ENCODE results near the gene ARHGEF28. TPM values are rescaled to one million over a fixed set of nuclear protein-coding genes. Genes with fewer than 3 reads are reported as not detected.

The ARHGEF28 gene
- polyA plus RNA-seq, 3 donors, result not detected

DNA sequence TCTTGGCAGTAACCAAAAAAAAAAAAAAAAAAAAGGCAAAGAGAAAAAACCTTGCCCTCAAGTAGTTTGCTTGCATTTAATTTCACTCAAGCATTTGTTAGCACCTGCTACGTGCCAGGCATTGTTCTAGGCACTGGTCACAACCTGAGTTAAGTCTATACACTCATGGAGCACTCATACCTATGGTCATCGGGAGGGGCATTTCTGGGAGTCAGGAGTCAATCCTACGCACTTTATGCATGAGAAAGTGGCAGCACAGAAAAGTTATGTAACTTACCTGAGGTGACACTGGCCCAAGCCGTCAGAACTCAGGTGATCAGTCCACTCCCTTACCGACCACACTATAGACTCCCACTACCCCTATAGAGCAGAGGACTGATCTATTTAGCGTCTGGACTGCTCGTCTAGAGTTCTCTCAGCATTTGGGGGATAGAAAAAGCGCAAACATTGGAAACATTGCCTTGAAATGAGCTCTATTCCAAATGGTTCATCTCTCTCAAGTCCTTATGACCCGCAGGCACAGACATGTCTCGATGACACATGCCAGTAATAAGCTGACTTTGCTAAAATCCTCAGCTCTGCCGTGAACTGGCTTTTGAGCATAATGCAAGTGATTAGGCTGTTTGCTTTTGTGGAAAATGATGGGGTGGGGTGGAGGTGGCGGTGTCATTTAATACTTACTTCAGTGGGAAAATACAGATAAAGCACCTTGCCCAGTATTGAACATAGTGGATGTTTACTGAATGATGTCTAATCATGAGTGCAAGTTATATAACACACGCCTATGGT is 160.2 kb downstream of the ARHGEF28 start:
- Mint-ChIP-seq H3K4me3 (no peak overlapping the region), H3K36me3 (no peaks in the 10 kb centered on the region), H3K27ac (no peak overlapping the region), H3K4me1 (peaks cover 22% of the 10 kb centered on the region), H3K27me3 (ENCODE audit: low read depth in 3 of 3) (peaks cover 0 to 2% (median 0%) of the 10 kb centered on the region in 3 donors), H3K9me3 (no peaks in the 10 kb centered on the region)
- Histone ChIP-seq H3K9ac (ENCODE audit: insufficient read depth, low read length, poor library complexity, severe bottlenecking) (no peak overlapping the region), H3K27me3 (ENCODE audit: control insufficient read depth in 2 of 2, insufficient read depth in 2 of 2, low read length in 2 of 2) (no peaks in the 10 kb centered on the region), H3K4me1 (ENCODE audit: control insufficient read depth in 1 of 2, insufficient read depth in 2 of 2, low read length in 2 of 2) (peaks cover 1 to 8% of the 10 kb centered on the region in 2 donors), H4K20me1 (ENCODE audit: insufficient read depth, low read length) (no peaks in the 10 kb centered on the region), H3K27ac (ENCODE audit: low read depth in 1 of 2, low read length in 2 of 2) (no peak overlapping the region), H3K36me3 (replicated peaks in 1 of 2; ENCODE audit: control insufficient read depth in 1 of 2, insufficient read depth in 2 of 2, low read length in 2 of 2) (no peaks in the 10 kb centered on the region), H3K79me2 (ENCODE audit: insufficient read depth, low read length) (no peaks in the 10 kb centered on the region), H3K4me3 (replicated peaks in 1 of 3; ENCODE audit: low read depth in 2 of 3, low read length in 3 of 3) (no peak overlapping the region), H3K4me2 (replicated peaks; ENCODE audit: extremely low read depth, low read length, poor library complexity, severe bottlenecking) (no peak overlapping the region), H2AFZ (ENCODE audit: insufficient read depth, low read depth, low read length, poor library complexity, severe bottlenecking) (no peak overlapping the region), H3K9me3 (replicated peaks in 1 of 2; ENCODE audit: control insufficient read depth in 1 of 2, insufficient read depth in 1 of 2, low read length in 2 of 2) (no peaks in the 10 kb centered on the region)
- WGBS (ENCODE audit: insufficient coverage), result 100% methylated on average over 5 of the region's 13 CpGs
- DNase-seq, result no peak
- TF ChIP-seq, protein P1, sequence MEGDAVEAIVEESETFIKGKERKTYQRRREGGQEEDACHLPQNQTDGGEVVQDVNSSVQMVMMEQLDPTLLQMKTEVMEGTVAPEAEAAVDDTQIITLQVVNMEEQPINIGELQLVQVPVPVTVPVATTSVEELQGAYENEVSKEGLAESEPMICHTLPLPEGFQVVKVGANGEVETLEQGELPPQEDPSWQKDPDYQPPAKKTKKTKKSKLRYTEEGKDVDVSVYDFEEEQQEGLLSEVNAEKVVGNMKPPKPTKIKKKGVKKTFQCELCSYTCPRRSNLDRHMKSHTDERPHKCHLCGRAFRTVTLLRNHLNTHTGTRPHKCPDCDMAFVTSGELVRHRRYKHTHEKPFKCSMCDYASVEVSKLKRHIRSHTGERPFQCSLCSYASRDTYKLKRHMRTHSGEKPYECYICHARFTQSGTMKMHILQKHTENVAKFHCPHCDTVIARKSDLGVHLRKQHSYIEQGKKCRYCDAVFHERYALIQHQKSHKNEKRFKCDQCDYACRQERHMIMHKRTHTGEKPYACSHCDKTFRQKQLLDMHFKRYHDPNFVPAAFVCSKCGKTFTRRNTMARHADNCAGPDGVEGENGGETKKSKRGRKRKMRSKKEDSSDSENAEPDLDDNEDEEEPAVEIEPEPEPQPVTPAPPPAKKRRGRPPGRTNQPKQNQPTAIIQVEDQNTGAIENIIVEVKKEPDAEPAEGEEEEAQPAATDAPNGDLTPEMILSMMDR (IDR thresholded peaks at IDR 0.05), result no peak
- intact Hi-C loops (cut with micrococcal nuclease), result no loop called here

DNA sequence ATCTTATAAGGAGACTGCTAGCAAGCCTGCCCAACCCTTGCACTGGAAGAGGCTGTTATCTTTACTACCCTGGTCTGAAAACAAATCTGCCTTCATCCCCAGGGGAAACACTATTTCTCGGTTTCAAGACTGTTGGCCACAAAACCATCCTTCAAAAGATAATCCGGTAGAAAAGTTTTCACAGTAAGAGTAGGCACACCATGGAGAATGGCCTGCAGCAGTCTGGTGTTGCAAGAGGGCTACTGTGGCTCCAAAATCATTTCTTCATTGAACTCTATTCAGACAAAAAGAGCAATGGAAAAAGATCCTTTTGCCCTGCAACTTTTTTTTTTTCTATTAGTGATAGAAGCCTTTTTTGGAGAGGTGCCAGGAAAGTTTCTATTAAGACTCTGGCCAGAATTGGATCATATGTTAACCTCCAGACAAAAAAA is 163.9 kb downstream of the ARHGEF28 start:
- Mint-ChIP-seq H3K4me3 (no peak overlapping the region), H3K9me3 (no peaks in the 10 kb centered on the region), H3K36me3 (no peaks in the 10 kb centered on the region), H3K4me1 (peaks cover 5% of the 10 kb centered on the region), H3K27ac (no peak overlapping the region), H3K27me3 (ENCODE audit: low read depth in 3 of 3) (no peaks in the 10 kb centered on the region)
- Histone ChIP-seq H3K4me2 (replicated peaks; ENCODE audit: extremely low read depth, low read length, poor library complexity, severe bottlenecking) (no peak overlapping the region), H3K4me1 (ENCODE audit: control insufficient read depth in 1 of 2, insufficient read depth in 2 of 2, low read length in 2 of 2) (no peaks in the 10 kb centered on the region), H4K20me1 (ENCODE audit: insufficient read depth, low read length) (no peaks in the 10 kb centered on the region), H3K79me2 (ENCODE audit: insufficient read depth, low read length) (no peaks in the 10 kb centered on the region), H3K9me3 (replicated peaks in 1 of 2; ENCODE audit: control insufficient read depth in 1 of 2, insufficient read depth in 1 of 2, low read length in 2 of 2) (no peaks in the 10 kb centered on the region), H3K9ac (ENCODE audit: insufficient read depth, low read length, poor library complexity, severe bottlenecking) (no peak overlapping the region), H3K4me3 (replicated peaks in 1 of 3; ENCODE audit: low read depth in 2 of 3, low read length in 3 of 3) (no peak overlapping the region), H2AFZ (ENCODE audit: insufficient read depth, low read depth, low read length, poor library complexity, severe bottlenecking) (no peak overlapping the region), H3K27ac (ENCODE audit: low read depth in 1 of 2, low read length in 2 of 2) (no peak overlapping the region), H3K27me3 (ENCODE audit: control insufficient read depth in 2 of 2, insufficient read depth in 2 of 2, low read length in 2 of 2) (no peaks in the 10 kb centered on the region), H3K36me3 (replicated peaks in 1 of 2; ENCODE audit: control insufficient read depth in 1 of 2, insufficient read depth in 2 of 2, low read length in 2 of 2) (no peaks in the 10 kb centered on the region)
- 93% methylated on average over 2 of the region's 2 CpGs for WGBS (ENCODE audit: insufficient coverage)
- DNase-seq, result no peak
- TF ChIP-seq, protein P1 (IDR thresholded peaks at IDR 0.05), result no peak
- intact Hi-C loops (cut with micrococcal nuclease), result loop anchor here in 1 of 2 donors (5.0 kb wide), 1 partner anchor 198 kb away; no protein-coding TSS in a partner anchor

Data from CD14-positive monocyte (primary cell).